ENCODE measurements around the gene MEIG1. TPM values are rescaled to one million over a fixed set of nuclear protein-coding genes. Genes with fewer than 3 reads are reported as not detected.
"Not testable (repeated sequence)": the region's sequence is repeated elsewhere in the genome, so short reads cannot be mapped to it uniquely, and the experiment has no call there.

Gene MEIG1
- total RNA-seq, 3 donors from 2014 or later = not detected

- intact Hi-C loops (cut with DNase I; ENCODE audit: low total_unique reads) = no loop called here
- H3K9me3 ChIP-seq = no peaks in the 10 kb centered on the region
These were observed 56.3 kb downstream of the MEIG1 start for GRCh38 chr10:15015451-15015850.

DNA sequence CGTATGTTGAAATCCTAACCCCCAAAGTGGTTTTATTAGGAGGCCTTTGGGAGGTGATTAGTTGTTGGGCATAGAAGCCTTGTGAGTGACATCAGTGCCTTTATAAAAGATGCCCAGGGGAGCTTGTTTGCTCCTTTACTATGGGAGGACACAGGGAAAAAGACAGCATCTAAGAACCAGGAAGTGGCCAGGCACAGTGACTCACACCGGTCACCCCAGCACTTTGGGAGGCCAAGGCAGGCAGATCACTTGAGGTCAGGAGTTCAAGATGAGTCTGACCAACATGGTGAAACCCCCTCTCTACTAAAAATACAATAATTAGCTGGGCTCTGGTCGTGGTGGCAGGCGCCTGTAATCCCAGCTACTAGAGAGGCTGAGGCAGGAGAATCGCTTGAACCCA, 61.8 kb downstream of the MEIG1 start:
- H3K27ac ChIP-seq; H3K4me3 ChIP-seq; H3K27me3 ChIP-seq; H3K4me1 ChIP-seq; H3K9me3 ChIP-seq; DNase-seq (ENCODE audit: low spot score in 2 of 2); H3K36me3 ChIP-seq; intact Hi-C loops (cut with DNase I; ENCODE audit: low total_unique reads): not testable (repeated sequence)

More at GRCh38 chr10:15015451-15015850, 56.3 kb downstream of the MEIG1 start:
- TF ChIP-seq POLR2AphosphoS5 (IDR thresholded peaks at IDR 0.05) (no peak), CTCF (IDR thresholded peaks at IDR 0.05) (no peak), POLR2A (IDR thresholded peaks at IDR 0.05) (no peak)
- no peaks in the 10 kb centered on the region for H3K36me3 ChIP-seq
- no peak overlapping the region for H3K4me3 ChIP-seq
- no peak for DNase-seq (ENCODE audit: low spot score in 2 of 2)
- no peak overlapping the region for H3K27ac ChIP-seq
- H3K27me3 ChIP-seq = no peaks in the 10 kb centered on the region
- H3K4me1 ChIP-seq = no peaks in the 10 kb centered on the region

Other genes starting within 250 kb of the MEIG1 start
- gene FAM107B, start 184.5 kb upstream of the MEIG1 start, total RNA-seq = 10 to 100 TPM; 30.8 to 56.1 (median 51.8) TPM
- gene CDNF, start 121.4 kb upstream of the MEIG1 start, total RNA-seq = 1 to 10 TPM; 2.9 to 6.2 (median 5.1) TPM
- gene HSPA14, start 121.1 kb upstream of the MEIG1 start, total RNA-seq = 10 to 100 TPM in 2 of 3 donors, 1 to 10 TPM in 1; 9.3 to 16.7 (median 16.4) TPM
- gene MSANTD7, start 121.1 kb upstream of the MEIG1 start, total RNA-seq = 10 to 100 TPM in 2 of 3 donors, 1 to 10 TPM in 1; 9.6 to 14.0 (median 11.1) TPM
- 1 to 10 TPM; 4.6 to 7.5 (median 5.6) TPM for gene SUV39H2, start 80.5 kb upstream of the MEIG1 start, total RNA-seq
- 10 to 100 TPM in 2 of 3 donors, 1 to 10 TPM in 1; 8.3 to 21.2 (median 10.8) TPM for gene DCLRE1C, start 5.3 kb upstream of the MEIG1 start, total RNA-seq
- 1 to 10 TPM; 1.1 to 2.6 (median 1.6) TPM for gene OLAH, start 84.6 kb downstream of the MEIG1 start, total RNA-seq
- 1 to 10 TPM in 2 of 3 donors, not detected in 1; 1.0 to 1.1 TPM for gene ACBD7, start 129.4 kb downstream of the MEIG1 start, total RNA-seq
- gene RPP38, start 138.0 kb downstream of the MEIG1 start, total RNA-seq = 10 to 100 TPM; 10.6 to 17.4 (median 16.8) TPM
- 10 to 100 TPM; 18.4 to 48.3 (median 32.4) TPM for gene NMT2, start 209.3 kb downstream of the MEIG1 start, total RNA-seq